DND-41 (cell line): Measurements from ENCODE around the gene SAMD4A.

ENCODE experiments used
- EZH2 ChIP-seq: IDR thresholded peaks from 3 replicates; pipeline ENCODE4 v1.6.1; 2012; ENCODE audit warnings: borderline replicate concordance, low read depth, mild to moderate bottlenecking, moderate library complexity, low read length, inconsistent platforms; ENCODE audit not compliant: severe bottlenecking
- TF ChIP-seq, protein P1 (sequence below): IDR thresholded peaks from 2 replicates; pipeline ENCODE4 v1.5.1; 2012; ENCODE audit warnings: borderline replicate concordance, low read length, moderate library complexity, mild to moderate bottlenecking; ENCODE audit not compliant: poor library complexity, severe bottlenecking; ENCODE audit errors: extremely low read depth

DNA sequence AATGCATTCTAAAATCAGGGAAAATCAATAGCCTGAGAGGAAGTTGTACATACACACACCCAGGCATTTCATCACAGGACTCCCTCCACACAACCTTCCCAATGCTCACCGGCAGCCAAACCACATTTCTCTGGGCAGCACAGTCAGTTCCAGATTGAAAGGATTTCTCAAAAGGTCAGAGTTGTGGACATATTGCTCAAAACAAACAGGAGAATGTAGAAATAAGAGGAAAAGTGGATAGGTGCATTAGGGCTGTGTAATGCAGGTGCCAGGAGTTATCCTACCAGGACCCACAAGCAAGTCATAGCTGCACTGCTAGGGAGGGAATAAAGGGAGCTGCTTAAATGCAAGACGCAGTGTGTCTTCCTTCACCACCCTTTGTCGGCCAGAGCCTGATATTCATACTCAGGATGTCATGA, 272.8 kb downstream of the SAMD4A start:
- TF ChIP-seq, protein P1, sequence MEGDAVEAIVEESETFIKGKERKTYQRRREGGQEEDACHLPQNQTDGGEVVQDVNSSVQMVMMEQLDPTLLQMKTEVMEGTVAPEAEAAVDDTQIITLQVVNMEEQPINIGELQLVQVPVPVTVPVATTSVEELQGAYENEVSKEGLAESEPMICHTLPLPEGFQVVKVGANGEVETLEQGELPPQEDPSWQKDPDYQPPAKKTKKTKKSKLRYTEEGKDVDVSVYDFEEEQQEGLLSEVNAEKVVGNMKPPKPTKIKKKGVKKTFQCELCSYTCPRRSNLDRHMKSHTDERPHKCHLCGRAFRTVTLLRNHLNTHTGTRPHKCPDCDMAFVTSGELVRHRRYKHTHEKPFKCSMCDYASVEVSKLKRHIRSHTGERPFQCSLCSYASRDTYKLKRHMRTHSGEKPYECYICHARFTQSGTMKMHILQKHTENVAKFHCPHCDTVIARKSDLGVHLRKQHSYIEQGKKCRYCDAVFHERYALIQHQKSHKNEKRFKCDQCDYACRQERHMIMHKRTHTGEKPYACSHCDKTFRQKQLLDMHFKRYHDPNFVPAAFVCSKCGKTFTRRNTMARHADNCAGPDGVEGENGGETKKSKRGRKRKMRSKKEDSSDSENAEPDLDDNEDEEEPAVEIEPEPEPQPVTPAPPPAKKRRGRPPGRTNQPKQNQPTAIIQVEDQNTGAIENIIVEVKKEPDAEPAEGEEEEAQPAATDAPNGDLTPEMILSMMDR, result no peak
- no peak for TF ChIP-seq EZH2
